ENCODE measurements around the gene CUTA.

- TF ChIP-seq, protein P1, sequence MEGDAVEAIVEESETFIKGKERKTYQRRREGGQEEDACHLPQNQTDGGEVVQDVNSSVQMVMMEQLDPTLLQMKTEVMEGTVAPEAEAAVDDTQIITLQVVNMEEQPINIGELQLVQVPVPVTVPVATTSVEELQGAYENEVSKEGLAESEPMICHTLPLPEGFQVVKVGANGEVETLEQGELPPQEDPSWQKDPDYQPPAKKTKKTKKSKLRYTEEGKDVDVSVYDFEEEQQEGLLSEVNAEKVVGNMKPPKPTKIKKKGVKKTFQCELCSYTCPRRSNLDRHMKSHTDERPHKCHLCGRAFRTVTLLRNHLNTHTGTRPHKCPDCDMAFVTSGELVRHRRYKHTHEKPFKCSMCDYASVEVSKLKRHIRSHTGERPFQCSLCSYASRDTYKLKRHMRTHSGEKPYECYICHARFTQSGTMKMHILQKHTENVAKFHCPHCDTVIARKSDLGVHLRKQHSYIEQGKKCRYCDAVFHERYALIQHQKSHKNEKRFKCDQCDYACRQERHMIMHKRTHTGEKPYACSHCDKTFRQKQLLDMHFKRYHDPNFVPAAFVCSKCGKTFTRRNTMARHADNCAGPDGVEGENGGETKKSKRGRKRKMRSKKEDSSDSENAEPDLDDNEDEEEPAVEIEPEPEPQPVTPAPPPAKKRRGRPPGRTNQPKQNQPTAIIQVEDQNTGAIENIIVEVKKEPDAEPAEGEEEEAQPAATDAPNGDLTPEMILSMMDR (conservative IDR thresholded peaks at IDR 0.05; ENCODE audit: low read length), result no peak
- TF ChIP-seq EZH2phosphoT487 (IDR thresholded peaks at IDR 0.05; ENCODE audit: borderline replicate concordance), result no peak
Measured at GRCh38 chr6:33419580-33420490, 1.9 kb upstream of the CUTA start, which contains the start of gene SYNGAP1.
